HepG2 (cell line): Measurements from ENCODE around the gene CDH13. TPM values are rescaled to one million over a fixed set of nuclear protein-coding genes. Genes with fewer than 3 reads are reported as not detected.

Source experiments
- ATAC-seq: fragments of 200-7000 bp; cut with Tn5 transposase; 3 replicates; pipeline ENCODE4 v1.9.1; 2020; ENCODE audit warnings: mild to moderate bottlenecking, moderate library complexity
- BruUV-seq: library from RNA; stranded (reverse); fragments of 400-500 nt; replicated peaks from 2 replicates; lab custom pipeline; 2021; lab: Mats Ljungman, UMichigan
- CTCF ChIA-PET: fragments of 300-600 bp; formaldehyde crosslinking; extraction: SDS; loops from one replicate; lab custom pipeline; 2021; ENCODE audit warnings: low total read pairs, inconsistent platforms, low intra/inter-chr PET ratio; lab: Yijun Ruan, JAX
- POLR2A ChIA-PET: fragments of 350-600 bp; sonication (Branson Sonifier 250); formaldehyde crosslinking; loops from one replicate; lab custom pipeline; 2020; ENCODE audit warnings: antibody characterized with exemption, inconsistent platforms; lab: Yijun Ruan, JAX
- DNase-seq: peaks from one replicate; pipeline ENCODE4 v3.0.0-alpha.2; 2015; ENCODE audit warnings: low spot score
- FAIRE-seq: peaks from 3 replicates; lab custom pipeline; 2011; peaks lifted over from hg19 to GRCh38; lab: Jason Lieb, UNC
- H2AFZ ChIP-seq: one replicate; pipeline ENCODE4 v1.6.1; 2011; ENCODE audit warnings: low read length, inconsistent platforms
- H3K27ac ChIP-seq: fragments of 300-600 bp; 3 replicates; pipeline ENCODE4 v1.8.0; 2011; ENCODE audit warnings: mixed run types, mild to moderate bottlenecking, mixed read lengths, low read length, inconsistent platforms; ENCODE audit not compliant: insufficient read depth; ENCODE audit errors: extremely low read length
- H3K27me3 ChIP-seq, 2 experiments: fragments of 200-600 bp in 1 of 2; 2 replicates in 1 of 2; 3 replicates in 1 of 2; pipeline versions ENCODE4 v1.6.0 to v1.8.0; 2011; ENCODE audit warnings: low read length in 2 of 2, mild to moderate bottlenecking in 2 of 2, moderate library complexity in 2 of 2, inconsistent platforms in 1 of 2; ENCODE audit not compliant: insufficient read depth in 2 of 2, control insufficient read depth in 1 of 2
- H3K36me3 ChIP-seq, 2 experiments: fragments of 200-600 bp in 1 of 2; replicated peaks in 1 of 2; 2 replicates in 1 of 2; 3 replicates in 1 of 2; pipeline versions ENCODE4 v1.5.1 to v1.8.0; 2011; ENCODE audit warnings: low read length in 2 of 2, inconsistent platforms in 1 of 2; ENCODE audit not compliant: insufficient read depth in 2 of 2, control insufficient read depth in 1 of 2
- H3K4me1 ChIP-seq: 2 replicates; pipeline ENCODE4 v1.5.1; 2012; ENCODE audit warnings: low read length, inconsistent platforms; ENCODE audit not compliant: insufficient read depth
- H3K4me2 ChIP-seq: 2 replicates; pipeline ENCODE4 v1.6.0; 2011; ENCODE audit warnings: low read depth, low read length, inconsistent platforms
- H3K4me3 ChIP-seq, 3 experiments: fragments of 200-600 bp in 1 of 3; sonication (generic), shearing (Covaris generic) in 1 of 3; replicated peaks in 1 of 3; 2 replicates each; pipeline ENCODE4 v1.5.1; 2011 to 2016; ENCODE audit warnings: low read length in 3 of 3, inconsistent platforms in 2 of 3, low read depth in 2 of 3, mild to moderate bottlenecking in 2 of 3, control low read depth in 1 of 3, mixed read lengths in 1 of 3; ENCODE audit not compliant: insufficient read depth in 1 of 3
- H3K79me2 ChIP-seq: one replicate; pipeline ENCODE4 v1.6.1; 2011; ENCODE audit warnings: low read length, inconsistent platforms; ENCODE audit not compliant: insufficient read depth
- H3K9ac ChIP-seq: 2 replicates; pipeline ENCODE4 v1.6.0; 2011; ENCODE audit warnings: mild to moderate bottlenecking, low read depth, low read length, inconsistent platforms; ENCODE audit not compliant: insufficient read depth
- H3K9me3 ChIP-seq: 2 replicates; pipeline ENCODE4 v1.5.1; 2012; ENCODE audit warnings: mild to moderate bottlenecking, low read length
- H4K20me1 ChIP-seq: 2 replicates; pipeline ENCODE4 v1.6.0; 2011; ENCODE audit warnings: inconsistent platforms, mild to moderate bottlenecking, low read length, moderate library complexity; ENCODE audit not compliant: insufficient read depth
- EHMT2 ChIP-seq: fragments of 200-600 bp; sonication (generic); IDR thresholded peaks from 2 replicates; pipeline ENCODE4 v1.7.0; 2017; ENCODE audit warnings: antibody characterized with exemption, low read depth, low read length, borderline replicate concordance
- NFATC3 ChIP-seq: sonication (generic); formaldehyde crosslinking; IDR thresholded peaks from 2 replicates; pipeline ENCODE4 v1.5.1; 2020; ENCODE audit warnings: mild to moderate bottlenecking, missing genetic modification reagents
- NFYB ChIP-seq: sonication (generic); formaldehyde crosslinking; IDR thresholded peaks from 2 replicates; pipeline ENCODE4 v1.4.0; 2020; ENCODE audit warnings: missing genetic modification reagents
- SIN3A ChIP-seq: IDR thresholded peaks from 2 replicates; pipeline ENCODE4 v1.6.1; 2011; ENCODE audit warnings: low read depth, mild to moderate bottlenecking, control low read depth, low read length, borderline replicate concordance
- WGBS: methylation state at CpG from one replicate; pipeline ENCODE4 v1.1.6; 2017; ENCODE audit warnings: low lambda C conversion rate; 5-methylcytosine and 5-hydroxymethylcytosine counted together
- in situ Hi-C: cut with HindIII; loops from 2 replicates; pipeline ENCODE4 v1.10.0; 2017; ENCODE audit warnings: low pct_unique_long_range_greater_than_20kb; ENCODE audit not compliant: extremely low pct_ligation_motif_present
- intact Hi-C: fragments of 100-400 bp; cut with micrococcal nuclease; formaldehyde crosslinking; loops from one replicate; pipeline ENCODE4 v1.10.0; 2022; ENCODE audit not compliant: unreplicated experiment
- polyA plus RNA-seq, 8 experiments: library from polyadenylated mRNA; depleted of rRNA in 3 of 8; stranded (reverse) in 7 of 8; unstranded in 1 of 8; fragments of >200 nt; fragmentation: Illumina TruSeq in 4 of 8; extraction: Trizol in 4 of 8; gene quantifications; 2 replicates each; pipeline versions ENCODE4 v1.2.1 to v1.2.3, GENCODE V29; 2011 to 2016; ENCODE audit warnings: low read depth in 4 of 8, missing spikeins in 1 of 8, mixed read lengths in 1 of 8; ENCODE audit not compliant: insufficient read depth in 1 of 8
- total RNA-seq, 5 experiments: library from RNA; depleted of rRNA; stranded (reverse); fragments of >200 nt; fragmentation: Illumina TruSeq; extraction: Trizol; gene quantifications; 2 replicates each; pipeline ENCODE4 v1.2.3, GENCODE V29; 2016; ENCODE audit warnings: low read depth in 1 of 5
- TF ChIP-seq, protein P1 (sequence below): sonication (generic); formaldehyde crosslinking; conservative IDR thresholded peaks from 2 replicates; pipeline ENCODE4 v1.8.1; 2023; ENCODE audit warnings: missing genetic modification reagents
- TF ChIP-seq, protein P2 (sequence below): sonication (generic); formaldehyde crosslinking; IDR thresholded peaks from 2 replicates; pipeline ENCODE4 v1.4.0; 2020; ENCODE audit warnings: missing genetic modification reagents

The CDH13 gene
- total and polyA plus RNA-seq, 2 of the 13 experiments (the other 11 are each of a cell fraction or from before 2014, with no cell fraction given): not detected

DNA sequence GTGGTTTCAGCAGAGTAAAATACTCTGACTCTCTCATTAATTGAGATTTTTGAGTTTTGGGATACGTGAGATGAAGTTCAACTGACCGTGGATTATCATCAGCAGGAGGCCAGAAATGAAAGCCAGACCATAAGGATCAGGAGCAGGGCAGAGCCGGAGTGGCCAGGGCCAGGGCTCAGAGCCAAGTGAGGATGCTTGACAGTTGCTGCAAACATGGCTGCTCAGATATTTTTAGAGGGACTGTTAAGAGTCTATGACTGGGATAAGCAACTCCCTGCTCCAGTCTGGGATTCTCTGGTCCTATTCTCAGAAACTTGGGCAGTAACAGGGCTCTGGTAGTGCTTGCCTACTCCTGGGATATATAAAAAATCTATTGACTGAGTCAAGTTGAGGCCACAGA is 17.6 kb upstream of the CDH13 start (continued):
- TF ChIP-seq, protein P1, sequence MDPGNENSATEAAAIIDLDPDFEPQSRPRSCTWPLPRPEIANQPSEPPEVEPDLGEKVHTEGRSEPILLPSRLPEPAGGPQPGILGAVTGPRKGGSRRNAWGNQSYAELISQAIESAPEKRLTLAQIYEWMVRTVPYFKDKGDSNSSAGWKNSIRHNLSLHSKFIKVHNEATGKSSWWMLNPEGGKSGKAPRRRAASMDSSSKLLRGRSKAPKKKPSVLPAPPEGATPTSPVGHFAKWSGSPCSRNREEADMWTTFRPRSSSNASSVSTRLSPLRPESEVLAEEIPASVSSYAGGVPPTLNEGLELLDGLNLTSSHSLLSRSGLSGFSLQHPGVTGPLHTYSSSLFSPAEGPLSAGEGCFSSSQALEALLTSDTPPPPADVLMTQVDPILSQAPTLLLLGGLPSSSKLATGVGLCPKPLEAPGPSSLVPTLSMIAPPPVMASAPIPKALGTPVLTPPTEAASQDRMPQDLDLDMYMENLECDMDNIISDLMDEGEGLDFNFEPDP: no peak

DNA sequence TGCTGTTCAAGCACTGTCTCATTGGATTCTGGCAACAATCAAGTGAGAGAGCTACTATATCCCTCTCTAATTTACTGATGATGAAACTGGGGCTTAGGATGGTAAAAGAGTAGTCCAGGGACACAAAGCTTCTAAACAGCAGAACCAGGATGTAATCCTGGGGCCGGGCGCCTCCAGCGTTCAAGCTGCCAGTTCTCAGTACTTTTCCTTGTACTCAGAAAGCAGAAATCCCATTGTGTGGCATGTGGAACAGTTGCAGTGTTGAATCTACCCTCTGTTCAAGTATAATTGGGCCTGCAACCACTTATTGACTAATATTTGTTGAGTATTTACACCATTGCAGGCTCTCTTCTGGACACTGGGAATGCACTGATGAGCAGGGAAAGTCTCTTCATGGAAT is 14.5 kb upstream of the CDH13 start:
- no peaks in the 10 kb centered on the region for H3K4me1 ChIP-seq
- no peak overlapping the region for H3K4me3 ChIP-seq
- no peaks in the 10 kb centered on the region for H3K27me3 ChIP-seq
- TF ChIP-seq NFATC3 (no peak), NFYB (no peak), SIN3A (no peak), EHMT2 (no peak)
- TF ChIP-seq, protein P2, sequence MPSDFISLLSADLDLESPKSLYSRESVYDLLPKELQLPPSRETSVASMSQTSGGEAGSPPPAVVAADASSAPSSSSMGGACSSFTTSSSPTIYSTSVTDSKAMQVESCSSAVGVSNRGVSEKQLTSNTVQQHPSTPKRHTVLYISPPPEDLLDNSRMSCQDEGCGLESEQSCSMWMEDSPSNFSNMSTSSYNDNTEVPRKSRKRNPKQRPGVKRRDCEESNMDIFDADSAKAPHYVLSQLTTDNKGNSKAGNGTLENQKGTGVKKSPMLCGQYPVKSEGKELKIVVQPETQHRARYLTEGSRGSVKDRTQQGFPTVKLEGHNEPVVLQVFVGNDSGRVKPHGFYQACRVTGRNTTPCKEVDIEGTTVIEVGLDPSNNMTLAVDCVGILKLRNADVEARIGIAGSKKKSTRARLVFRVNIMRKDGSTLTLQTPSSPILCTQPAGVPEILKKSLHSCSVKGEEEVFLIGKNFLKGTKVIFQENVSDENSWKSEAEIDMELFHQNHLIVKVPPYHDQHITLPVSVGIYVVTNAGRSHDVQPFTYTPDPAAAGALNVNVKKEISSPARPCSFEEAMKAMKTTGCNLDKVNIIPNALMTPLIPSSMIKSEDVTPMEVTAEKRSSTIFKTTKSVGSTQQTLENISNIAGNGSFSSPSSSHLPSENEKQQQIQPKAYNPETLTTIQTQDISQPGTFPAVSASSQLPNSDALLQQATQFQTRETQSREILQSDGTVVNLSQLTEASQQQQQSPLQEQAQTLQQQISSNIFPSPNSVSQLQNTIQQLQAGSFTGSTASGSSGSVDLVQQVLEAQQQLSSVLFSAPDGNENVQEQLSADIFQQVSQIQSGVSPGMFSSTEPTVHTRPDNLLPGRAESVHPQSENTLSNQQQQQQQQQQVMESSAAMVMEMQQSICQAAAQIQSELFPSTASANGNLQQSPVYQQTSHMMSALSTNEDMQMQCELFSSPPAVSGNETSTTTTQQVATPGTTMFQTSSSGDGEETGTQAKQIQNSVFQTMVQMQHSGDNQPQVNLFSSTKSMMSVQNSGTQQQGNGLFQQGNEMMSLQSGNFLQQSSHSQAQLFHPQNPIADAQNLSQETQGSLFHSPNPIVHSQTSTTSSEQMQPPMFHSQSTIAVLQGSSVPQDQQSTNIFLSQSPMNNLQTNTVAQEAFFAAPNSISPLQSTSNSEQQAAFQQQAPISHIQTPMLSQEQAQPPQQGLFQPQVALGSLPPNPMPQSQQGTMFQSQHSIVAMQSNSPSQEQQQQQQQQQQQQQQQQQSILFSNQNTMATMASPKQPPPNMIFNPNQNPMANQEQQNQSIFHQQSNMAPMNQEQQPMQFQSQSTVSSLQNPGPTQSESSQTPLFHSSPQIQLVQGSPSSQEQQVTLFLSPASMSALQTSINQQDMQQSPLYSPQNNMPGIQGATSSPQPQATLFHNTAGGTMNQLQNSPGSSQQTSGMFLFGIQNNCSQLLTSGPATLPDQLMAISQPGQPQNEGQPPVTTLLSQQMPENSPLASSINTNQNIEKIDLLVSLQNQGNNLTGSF (CRISPR knock-in tag): no peak
- H3K36me3 ChIP-seq: no peaks in the 10 kb centered on the region
- H2AFZ ChIP-seq: no peak overlapping the region
- 22% methylated on average over 3 of the region's 3 CpGs for WGBS
- no peak for DNase-seq
- ATAC-seq: no peak
- in situ Hi-C loops (no loop called here), intact Hi-C loops (no loop called here)
- H3K79me2 ChIP-seq: no peaks in the 10 kb centered on the region
- no peak overlapping the region for H3K4me2 ChIP-seq
- no peaks in the 10 kb centered on the region for H4K20me1 ChIP-seq
- H3K9ac ChIP-seq: no peak overlapping the region
- no peak for FAIRE-seq
- POLR2A ChIA-PET: no interaction called here
- no peaks in the 10 kb centered on the region for H3K9me3 ChIP-seq
- no TSS peak for BruUV-seq
- no peak overlapping the region for H3K27ac ChIP-seq
- CTCF ChIA-PET: no interaction called here
